Skeletal muscle tissue (tissue), 4 donors: ENCODE measurements around the gene ITGB6. TPM values are rescaled to one million over a fixed set of nuclear protein-coding genes. Genes with fewer than 3 reads are reported as not detected.
"Not testable (repeated sequence)": the region's sequence is repeated elsewhere in the genome, so short reads cannot be mapped to it uniquely, and the experiment has no call there.

ENCODE experiments used
- H3K27ac ChIP-seq: one replicate; pipeline ENCODE4 v1.7.0; 2013; ENCODE audit warnings: mild to moderate bottlenecking, low read depth, low read length, inconsistent platforms
- H3K27me3 ChIP-seq, 3 donors: one replicate each; pipeline ENCODE4 v1.7.0; 2013; ENCODE audit warnings: low read length in 3 of 3; ENCODE audit not compliant: control insufficient read depth in 3 of 3, insufficient read depth in 3 of 3
- H3K36me3 ChIP-seq, 3 donors: one replicate each; pipeline ENCODE4 v1.7.0; 2013; ENCODE audit warnings: low read length in 3 of 3; ENCODE audit not compliant: control insufficient read depth in 3 of 3, insufficient read depth in 3 of 3
- H3K4me1 ChIP-seq, 3 donors: one replicate each; pipeline ENCODE4 v1.7.0; 2013; ENCODE audit warnings: low read length in 3 of 3, mild to moderate bottlenecking in 3 of 3; ENCODE audit not compliant: control insufficient read depth in 3 of 3, insufficient read depth in 3 of 3
- H3K4me3 ChIP-seq, 3 donors: one replicate each; pipeline ENCODE4 v1.7.0; 2013; ENCODE audit warnings: low read length in 3 of 3
- H3K9ac ChIP-seq, 3 donors: one replicate each; pipeline ENCODE4 v1.7.0; 2013; ENCODE audit warnings: low read length in 3 of 3, mild to moderate bottlenecking in 3 of 3, moderate library complexity in 2 of 3, low read depth in 1 of 3
- H3K9me3 ChIP-seq, 3 donors: one replicate each; pipeline ENCODE4 v1.7.0; 2013; ENCODE audit warnings: low read length in 3 of 3; ENCODE audit not compliant: control insufficient read depth in 3 of 3
- total RNA-seq: library from RNA; depleted of rRNA; stranded (reverse); fragments of >200 nt; gene quantifications from one replicate; pipeline ENCODE4 v1.2.3, GENCODE V29; 2014
- donor health status: Osteomylitis.

The ITGB6 gene
- total RNA-seq, 1 donor from 2014 or later = 17.2 TPM

- no peak overlapping the region for H3K9ac ChIP-seq
- H3K27ac ChIP-seq = no peak overlapping the region
- H3K9me3 ChIP-seq = no peaks in the 10 kb centered on the region
- no peak overlapping the region for H3K4me3 ChIP-seq
- peaks cover 0 to 5% (median 2%) of the 10 kb centered on the region in 3 donors for H3K4me1 ChIP-seq
- H3K36me3 ChIP-seq = peaks cover 7 to 18% (median 9%) of the 10 kb centered on the region in 3 donors
- H3K27me3 ChIP-seq = no peaks in the 10 kb centered on the region
Measured at GRCh38 chr2:160126315-160126714, 73.8 kb downstream of the ITGB6 start.

GRCh38 chr2:160125828-160126227 is 74.2 kb downstream of the ITGB6 start:
- Histone ChIP-seq H3K36me3 (peaks cover 7 to 18% (median 9%) of the 10 kb centered on the region in 3 donors), H3K27ac (no peak overlapping the region), H3K9me3 (no peaks in the 10 kb centered on the region), H3K4me3 (no peak overlapping the region), H3K9ac (no peak overlapping the region), H3K4me1 (peaks cover 0 to 5% (median 2%) of the 10 kb centered on the region in 3 donors), H3K27me3 (no peaks in the 10 kb centered on the region)

- no peaks in the 10 kb centered on the region for H3K9me3 ChIP-seq
- no peak overlapping the region for H3K9ac ChIP-seq
- H3K4me1 ChIP-seq = peaks cover 0 to 5% (median 2%) of the 10 kb centered on the region in 3 donors
- no peaks in the 10 kb centered on the region for H3K27me3 ChIP-seq
- peaks cover 7 to 18% (median 9%) of the 10 kb centered on the region in 3 donors for H3K36me3 ChIP-seq
- H3K27ac ChIP-seq = no peak overlapping the region
- H3K4me3 ChIP-seq = no peak overlapping the region
Measured at GRCh38 chr2:160125366-160125765, 74.7 kb downstream of the ITGB6 start.

DNA sequence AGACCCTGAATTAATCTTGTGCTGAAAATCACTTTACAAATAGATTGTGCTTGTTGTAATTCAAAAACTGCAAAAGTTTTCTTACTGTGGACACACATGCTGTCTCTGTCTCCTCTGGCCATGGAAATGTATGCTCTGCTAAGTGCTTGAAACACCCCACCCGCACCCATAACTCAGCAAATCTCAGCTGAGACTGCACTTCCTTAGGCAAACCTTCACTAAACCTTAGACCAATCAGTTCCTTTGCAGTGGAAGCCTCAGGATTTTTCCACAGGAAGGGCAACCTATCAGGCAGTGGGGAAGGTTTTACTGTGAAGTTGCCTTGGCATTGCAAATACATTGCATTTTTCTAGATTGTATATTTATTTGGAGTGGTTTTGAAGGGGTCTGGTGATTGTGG is 75.5 kb downstream of the ITGB6 start:
- Histone ChIP-seq H3K9me3 (no peaks in the 10 kb centered on the region), H3K4me3 (no peak overlapping the region), H3K27ac (no peak overlapping the region), H3K4me1 (peaks cover 0 to 5% (median 2%) of the 10 kb centered on the region in 3 donors), H3K27me3 (no peaks in the 10 kb centered on the region), H3K36me3 (peaks cover 7 to 18% (median 9%) of the 10 kb centered on the region in 3 donors), H3K9ac (no peak overlapping the region)

- not testable (repeated sequence) for H3K4me3 ChIP-seq, H3K4me1 ChIP-seq, H3K9ac ChIP-seq, H3K9me3 ChIP-seq, H3K27ac ChIP-seq, H3K27me3 ChIP-seq
- peaks cover 6 to 11% (median 7%) of the 10 kb centered on the region in 3 donors for H3K36me3 ChIP-seq
Measured at GRCh38 chr2:160114721-160115120, 85.4 kb downstream of the ITGB6 start.

DNA sequence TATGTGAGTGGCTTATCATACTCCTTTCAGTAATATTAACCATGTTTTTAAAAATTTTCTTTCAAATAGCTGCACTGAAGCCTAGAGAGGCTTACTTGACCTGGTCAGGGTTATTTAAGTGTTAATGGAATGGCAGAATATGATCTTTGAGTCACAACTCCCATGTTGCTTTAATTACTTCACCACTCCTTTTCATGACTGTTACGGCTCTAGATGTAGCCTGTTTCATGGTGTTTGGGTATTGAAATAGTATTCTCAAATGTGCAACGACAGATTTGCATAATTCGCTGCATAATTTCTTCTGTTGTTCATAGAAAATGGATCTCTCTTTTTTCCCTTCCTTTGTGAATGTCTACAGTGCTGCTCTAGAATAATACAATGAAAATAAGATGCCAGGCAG is 86.1 kb downstream of the ITGB6 start:
- no peaks in the 10 kb centered on the region for H3K27me3 ChIP-seq
- no peak overlapping the region for H3K9ac ChIP-seq
- no peak overlapping the region for H3K4me3 ChIP-seq
- no peak overlapping the region for H3K27ac ChIP-seq
- peaks cover 10 to 14% (median 13%) of the 10 kb centered on the region in 3 donors for H3K36me3 ChIP-seq
- H3K4me1 ChIP-seq = no peaks in the 10 kb centered on the region
- no peaks in the 10 kb centered on the region for H3K9me3 ChIP-seq

DNA sequence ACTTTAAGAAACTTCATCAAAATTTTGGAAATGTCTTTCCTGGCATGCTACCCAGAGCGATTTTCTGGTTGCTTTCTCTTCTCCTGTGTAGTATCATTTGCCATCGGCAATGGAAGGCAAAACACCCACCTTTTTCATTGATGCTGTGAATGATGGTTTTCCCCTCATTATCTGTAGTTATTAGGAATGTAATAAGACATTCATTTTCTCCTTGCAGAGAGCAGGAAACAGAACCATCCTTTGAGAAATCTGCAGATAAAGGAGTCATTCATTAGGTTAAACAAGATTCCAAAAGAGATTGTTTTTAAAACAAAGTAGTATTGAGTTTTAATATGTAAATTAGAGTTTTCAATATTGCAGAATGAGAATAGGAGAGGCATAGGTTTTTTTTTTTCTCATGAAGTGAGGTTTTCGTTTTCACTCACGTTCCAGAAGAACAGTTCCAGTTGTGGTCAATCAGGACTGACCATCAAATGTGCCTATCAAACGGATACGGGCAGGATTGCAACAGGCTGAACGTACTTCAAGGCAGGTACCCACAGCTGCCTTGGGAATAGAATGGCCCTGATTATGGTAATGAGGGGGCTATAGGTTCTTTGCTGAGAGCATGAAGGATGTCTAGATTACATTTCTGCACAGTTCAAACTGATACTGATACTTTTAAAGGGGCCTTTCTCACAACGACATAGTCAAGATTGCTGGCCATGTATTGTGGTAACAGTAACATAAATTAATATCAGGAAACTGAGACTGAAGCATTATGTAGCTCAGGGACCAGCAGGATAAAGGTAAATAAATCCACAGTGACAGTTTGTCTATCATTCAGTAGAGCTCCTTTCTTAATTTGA is 87.9 kb downstream of the ITGB6 start:
- Histone ChIP-seq H3K4me1 (no peaks in the 10 kb centered on the region), H3K4me3 (no peak overlapping the region), H3K36me3 (peaks cover 16 to 23% (median 18%) of the 10 kb centered on the region in 3 donors), H3K9me3 (no peaks in the 10 kb centered on the region), H3K27ac (no peak overlapping the region), H3K9ac (no peak overlapping the region), H3K27me3 (no peaks in the 10 kb centered on the region)

DNA sequence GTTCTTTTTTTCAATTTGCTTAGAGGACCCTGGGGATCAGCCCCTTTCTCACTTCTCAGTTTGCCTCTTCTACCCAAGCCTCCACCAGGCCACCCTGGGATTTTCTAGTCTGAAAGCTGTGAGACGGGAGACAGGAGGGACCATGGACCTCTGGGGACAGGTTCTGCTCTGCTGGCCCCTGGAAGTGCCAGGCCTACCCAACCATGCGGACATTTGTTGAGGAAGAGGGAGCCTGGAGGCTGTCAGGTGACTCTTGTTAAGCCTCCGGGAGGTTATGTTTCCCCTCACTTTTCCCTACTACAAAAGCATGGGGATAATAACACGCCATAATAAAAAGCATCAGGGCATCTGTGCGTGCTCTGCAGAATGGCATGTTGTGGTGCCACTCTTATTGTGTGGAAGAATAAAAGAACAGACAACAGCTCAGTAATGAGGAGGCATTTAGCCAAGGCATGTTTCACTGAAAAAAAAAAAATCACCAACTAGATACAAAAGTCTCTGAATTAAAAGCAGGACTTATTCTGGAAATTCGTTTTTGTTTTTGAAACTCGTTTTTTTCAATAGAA is 89.3 kb downstream of the ITGB6 start:
- no peaks in the 10 kb centered on the region for H3K9me3 ChIP-seq
- no peak overlapping the region for H3K4me3 ChIP-seq
- H3K9ac ChIP-seq = no peak overlapping the region
- H3K36me3 ChIP-seq = peaks cover 17 to 23% (median 18%) of the 10 kb centered on the region in 3 donors
- no peaks in the 10 kb centered on the region for H3K4me1 ChIP-seq
- no peak overlapping the region for H3K27ac ChIP-seq
- no peaks in the 10 kb centered on the region for H3K27me3 ChIP-seq

- Histone ChIP-seq H3K4me3 (no peak overlapping the region), H3K4me1 (no peaks in the 10 kb centered on the region), H3K9ac (no peak overlapping the region), H3K36me3 (peaks cover 17 to 23% (median 18%) of the 10 kb centered on the region in 3 donors), H3K27ac (no peak overlapping the region), H3K9me3 (no peaks in the 10 kb centered on the region), H3K27me3 (no peaks in the 10 kb centered on the region)
Measured at GRCh38 chr2:160109939-160110673, 90.0 kb downstream of the ITGB6 start.

DNA sequence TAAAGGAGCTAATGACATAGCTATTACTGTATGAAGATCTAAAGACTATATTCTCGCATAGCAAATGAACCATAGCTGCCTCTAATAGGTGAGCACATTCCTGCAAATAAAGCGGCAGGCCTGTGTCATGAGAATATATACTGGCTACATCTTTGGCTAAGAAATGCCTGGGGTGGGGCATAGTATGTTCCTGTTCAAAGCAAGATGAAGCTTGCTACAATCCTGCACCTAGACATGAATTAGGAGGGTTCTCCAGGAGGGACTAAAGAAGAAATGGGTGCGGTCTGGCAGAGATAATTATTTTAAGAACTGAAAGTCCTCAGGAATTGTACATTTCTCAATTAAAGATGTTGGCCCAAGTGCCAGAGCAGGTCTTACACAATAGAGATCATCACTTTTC is 90.8 kb downstream of the ITGB6 start:
- no peak overlapping the region for H3K27ac ChIP-seq
- H3K9ac ChIP-seq = no peak overlapping the region
- no peaks in the 10 kb centered on the region for H3K9me3 ChIP-seq
- no peaks in the 10 kb centered on the region for H3K4me1 ChIP-seq
- no peak overlapping the region for H3K4me3 ChIP-seq
- H3K27me3 ChIP-seq = no peaks in the 10 kb centered on the region
- peaks cover 17 to 23% (median 18%) of the 10 kb centered on the region in 3 donors for H3K36me3 ChIP-seq
